HCT116 (cell line): ENCODE measurements around the gene MCRIP2. TPM values are rescaled to one million over a fixed set of nuclear protein-coding genes. Genes with fewer than 3 reads are reported as not detected.

ENCODE experiments used
- ATAC-seq: fragments of 200-7000 bp; cut with Tn5 transposase; 2 replicates; pipeline ENCODE4 v1.9.1; 2020; ENCODE audit warnings: mild to moderate bottlenecking, moderate library complexity
- BruUV-seq: library from RNA; stranded (reverse); fragments of 400-500 nt; replicated peaks from 2 replicates; lab custom pipeline; 2021; lab: Mats Ljungman, UMichigan
- CTCF ChIA-PET: fragments of 300-600 bp; sonication (Branson Sonifier 250); formaldehyde crosslinking; loops from one replicate; lab custom pipeline; 2021; ENCODE audit warnings: antibody characterized with exemption; lab: Charles Lee
- POLR2A ChIA-PET: fragments of 300-600, 350-600 bp; sonication (Branson Sonifier 250); formaldehyde crosslinking; loops from one replicate; lab custom pipeline; 2021; ENCODE audit warnings: antibody characterized with exemption; lab: Charles Lee
- RAD21 ChIA-PET, 2 experiments: fragments of 300-600 bp; sonication (Branson Sonifier 250); formaldehyde crosslinking; loops; one replicate each; lab custom pipeline; 2023; ENCODE audit warnings: low total read pairs in 2 of 2; ENCODE audit not compliant: uncharacterized antibody in 2 of 2, unreplicated experiment in 2 of 2, low non-redundant PET in 1 of 2; lab: Charles Lee
- DNase-seq: peaks from one replicate; pipeline ENCODE4 v3.0.0-alpha.2; 2010; ENCODE audit warnings: low read depth, low spot score
- H2AFZ ChIP-seq: fragments of 200-600 bp; shearing (Covaris generic), sonication (generic); 2 replicates; pipeline ENCODE4 v1.6.1; 2017; ENCODE audit warnings: low read depth, mixed run types, mixed read lengths, antibody characterized with exemption, low read length; ENCODE audit not compliant: poor library complexity, severe bottlenecking
- H3K27ac ChIP-seq: 2 replicates; pipeline ENCODE4 v1.5.1; 2012; ENCODE audit warnings: low read depth, low read length
- H3K27me3 ChIP-seq: fragments of 200-600 bp; sonication (generic); 2 replicates; pipeline ENCODE4 v1.6.1; 2016; ENCODE audit warnings: mixed run types, low read length, mixed read lengths; ENCODE audit not compliant: insufficient read depth
- H3K36me3 ChIP-seq, 2 experiments: fragments of 200-500 bp in 1 of 2; fragments of 200-600 bp in 1 of 2; sonication (Bioruptor generic) in 1 of 2; sonication (generic) in 1 of 2; 2 replicates each; pipeline versions ENCODE4 v1.5.1 to v1.6.1; 2014 to 2016; ENCODE audit warnings: low read length in 2 of 2, inconsistent platforms in 1 of 2, mixed read lengths in 1 of 2, mixed run types in 1 of 2; ENCODE audit not compliant: insufficient read depth in 2 of 2, control insufficient read depth in 1 of 2
- H3K4me1 ChIP-seq, 2 experiments: fragments of 200-600 bp in 1 of 2; sonication (generic) in 1 of 2; 2 replicates each; pipeline versions ENCODE4 v1.5.1 to v1.6.1; 2012 to 2017; ENCODE audit warnings: low read length in 2 of 2, inconsistent platforms in 1 of 2, mild to moderate bottlenecking in 1 of 2, mixed read lengths in 1 of 2, mixed run types in 1 of 2, moderate library complexity in 1 of 2; ENCODE audit not compliant: insufficient read depth in 2 of 2, control insufficient read depth in 1 of 2
- H3K4me2 ChIP-seq: fragments of 200-600 bp; sonication (generic); 2 replicates; pipeline ENCODE4 v1.6.1; 2017; ENCODE audit warnings: mixed run types, low read length, mixed read lengths
- H3K4me3 ChIP-seq, 2 experiments: fragments of 200-600 bp in 1 of 2; sonication (generic) in 1 of 2; replicated peaks in 1 of 2; 2 replicates each; pipeline ENCODE4 v1.5.1; 2011 to 2016; ENCODE audit warnings: low read length in 2 of 2, control low read depth in 1 of 2, low read depth in 1 of 2, mild to moderate bottlenecking in 1 of 2, mixed read lengths in 1 of 2, mixed run types in 1 of 2
- H3K79me2 ChIP-seq: fragments of 200-600 bp; sonication (generic); 2 replicates; pipeline ENCODE4 v1.6.1; 2017; ENCODE audit warnings: mild to moderate bottlenecking, mixed run types, low read length, moderate library complexity, mixed read lengths; ENCODE audit not compliant: insufficient read depth
- H3K9ac ChIP-seq: fragments of 200-600 bp; sonication (generic); 2 replicates; pipeline ENCODE4 v1.6.1; 2016; ENCODE audit warnings: low read length, mixed read lengths
- H3K9me2 ChIP-seq: fragments of 200-600 bp; sonication (generic), shearing (Covaris generic); 2 replicates; pipeline ENCODE4 v1.6.1; 2017; ENCODE audit warnings: mixed run types, mild to moderate bottlenecking, moderate library complexity; ENCODE audit not compliant: insufficient read depth
- H3K9me3 ChIP-seq, 2 experiments: fragments of 200-500 bp in 1 of 2; fragments of 200-600 bp in 1 of 2; sonication (Bioruptor generic) in 1 of 2; sonication (generic) in 1 of 2; 2 replicates each; pipeline ENCODE4 v1.6.1; 2014 to 2017; ENCODE audit warnings: low read length in 2 of 2, mixed read lengths in 2 of 2, inconsistent platforms in 1 of 2, low read depth in 1 of 2, mild to moderate bottlenecking in 1 of 2, mixed run types in 1 of 2, moderate library complexity in 1 of 2; ENCODE audit not compliant: control insufficient read depth in 1 of 2, insufficient read depth in 1 of 2
- H4K20me1 ChIP-seq: fragments of 200-600 bp; sonication (generic), shearing (Covaris generic); 2 replicates; pipeline ENCODE4 v1.6.1; 2017; ENCODE audit warnings: mixed run types, mild to moderate bottlenecking, moderate library complexity; ENCODE audit not compliant: insufficient read depth
- CBX3 ChIP-seq: IDR thresholded peaks from 2 replicates; pipeline ENCODE4 v1.6.1; 2012; ENCODE audit warnings: low read depth
- EGR1 ChIP-seq: IDR thresholded peaks from 2 replicates; pipeline ENCODE4 v1.6.1; 2012; ENCODE audit warnings: low read depth
- EZH2phosphoT487 ChIP-seq: fragments of 200-600 bp; IDR thresholded peaks from 2 replicates; pipeline ENCODE4 v1.6.1; 2018; ENCODE audit warnings: antibody characterized with exemption, borderline replicate concordance
- FOSL1 ChIP-seq: IDR thresholded peaks from 2 replicates; pipeline ENCODE4 v1.6.1; 2012; ENCODE audit warnings: low read depth
- JUND ChIP-seq: IDR thresholded peaks from 2 replicates; pipeline ENCODE4 v1.6.1; 2012
- RAD21 ChIP-seq: IDR thresholded peaks from 2 replicates; pipeline ENCODE4 v1.6.1; 2012; ENCODE audit warnings: low read depth, mild to moderate bottlenecking
- SIN3A ChIP-seq: IDR thresholded peaks from 2 replicates; pipeline ENCODE4 v1.6.1; 2012; ENCODE audit warnings: low read depth
- ZFX ChIP-seq: fragments of 450-650 bp; IDR thresholded peaks from 2 replicates; pipeline ENCODE4 v1.6.1; 2017
- intact Hi-C: fragments of 100-400 bp; cut with micrococcal nuclease; formaldehyde crosslinking; loops from 2 replicates; pipeline ENCODE4 v1.10.0; 2022
- total RNA-seq: library from RNA; stranded (reverse); gene quantifications from one replicate; pipeline ENCODE4 v1.2.1, GENCODE V29; 2021; ENCODE audit not compliant: unreplicated experiment
- TF ChIP-seq, protein P1 (sequence below): IDR thresholded peaks from 2 replicates; pipeline ENCODE4 v1.6.1; 2011; ENCODE audit warnings: mild to moderate bottlenecking, low read length, moderate library complexity; ENCODE audit not compliant: insufficient replicate concordance; ENCODE audit errors: extremely low read depth
- TF ChIP-seq, protein P2 (sequence below): IDR thresholded peaks from 2 replicates; pipeline ENCODE4 v1.6.1; 2012; ENCODE audit warnings: low read depth

MCRIP2 gene
- total RNA-seq, 1 experiment from 2014 or later: 34.9 TPM

DNA sequence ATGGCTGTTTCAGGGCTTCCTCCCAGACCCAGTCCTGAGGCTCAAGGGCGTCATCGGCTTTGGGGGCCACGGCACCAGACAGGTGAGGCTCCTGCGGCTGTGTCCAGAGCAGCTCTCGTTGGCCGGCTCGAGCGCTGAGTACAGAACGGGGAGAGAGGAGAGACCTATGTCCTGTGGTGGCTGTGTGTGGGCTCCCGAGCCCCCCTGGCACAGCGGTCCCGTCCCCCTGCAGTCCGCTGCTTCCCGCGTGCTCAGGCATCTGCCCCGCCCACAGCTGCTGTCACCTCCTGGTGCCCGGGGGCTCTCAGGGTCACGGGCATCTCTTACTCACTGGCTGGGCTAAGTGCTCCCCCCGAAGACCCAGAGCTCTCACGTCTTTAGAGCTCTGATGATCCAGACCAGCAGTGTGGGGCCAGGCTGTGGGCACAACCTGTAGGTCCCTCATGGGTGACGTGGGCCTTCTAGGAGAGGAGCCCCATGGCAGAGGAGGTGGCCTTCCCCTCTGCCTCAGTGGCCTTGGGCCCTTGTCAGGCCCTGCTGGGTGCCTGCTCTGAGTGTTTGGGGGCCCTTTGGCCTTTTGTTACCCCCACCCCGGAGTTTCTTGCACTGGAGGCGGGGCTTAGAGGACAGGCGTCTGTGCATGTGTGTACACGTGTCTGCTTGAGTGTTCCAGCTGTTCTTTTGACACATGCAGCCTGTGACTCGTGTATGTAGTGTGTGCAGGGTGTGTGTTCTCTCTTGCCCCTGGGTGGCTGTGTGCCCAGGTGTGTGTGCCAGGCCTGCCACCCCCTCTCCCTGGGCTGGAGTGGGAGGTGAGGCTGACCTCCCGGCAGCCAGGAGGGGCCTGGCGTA is 11.1 kb downstream of the MCRIP2 start:
- POLR2A ChIA-PET: no interaction called here
- Histone ChIP-seq H3K36me3 (no peaks in the 10 kb centered on the region), H3K9me2 (no peaks in the 10 kb centered on the region), H3K27ac (no peak overlapping the region)
- intact Hi-C loops: no loop called here
- RAD21 ChIA-PET: no interaction called here
- TF ChIP-seq ZFX: no peak
- no peak for TF ChIP-seq EGR1
- TF ChIP-seq, protein P1, sequence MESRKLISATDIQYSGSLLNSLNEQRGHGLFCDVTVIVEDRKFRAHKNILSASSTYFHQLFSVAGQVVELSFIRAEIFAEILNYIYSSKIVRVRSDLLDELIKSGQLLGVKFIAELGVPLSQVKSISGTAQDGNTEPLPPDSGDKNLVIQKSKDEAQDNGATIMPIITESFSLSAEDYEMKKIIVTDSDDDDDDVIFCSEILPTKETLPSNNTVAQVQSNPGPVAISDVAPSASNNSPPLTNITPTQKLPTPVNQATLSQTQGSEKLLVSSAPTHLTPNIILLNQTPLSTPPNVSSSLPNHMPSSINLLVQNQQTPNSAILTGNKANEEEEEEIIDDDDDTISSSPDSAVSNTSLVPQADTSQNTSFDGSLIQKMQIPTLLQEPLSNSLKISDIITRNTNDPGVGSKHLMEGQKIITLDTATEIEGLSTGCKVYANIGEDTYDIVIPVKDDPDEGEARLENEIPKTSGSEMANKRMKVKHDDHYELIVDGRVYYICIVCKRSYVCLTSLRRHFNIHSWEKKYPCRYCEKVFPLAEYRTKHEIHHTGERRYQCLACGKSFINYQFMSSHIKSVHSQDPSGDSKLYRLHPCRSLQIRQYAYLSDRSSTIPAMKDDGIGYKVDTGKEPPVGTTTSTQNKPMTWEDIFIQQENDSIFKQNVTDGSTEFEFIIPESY: no peak
- TF ChIP-seq CBX3: no peak
- no peak for TF ChIP-seq EZH2phosphoT487
- TF ChIP-seq SIN3A: no peak
- TF ChIP-seq FOSL1: no peak
- TF ChIP-seq, protein P2, sequence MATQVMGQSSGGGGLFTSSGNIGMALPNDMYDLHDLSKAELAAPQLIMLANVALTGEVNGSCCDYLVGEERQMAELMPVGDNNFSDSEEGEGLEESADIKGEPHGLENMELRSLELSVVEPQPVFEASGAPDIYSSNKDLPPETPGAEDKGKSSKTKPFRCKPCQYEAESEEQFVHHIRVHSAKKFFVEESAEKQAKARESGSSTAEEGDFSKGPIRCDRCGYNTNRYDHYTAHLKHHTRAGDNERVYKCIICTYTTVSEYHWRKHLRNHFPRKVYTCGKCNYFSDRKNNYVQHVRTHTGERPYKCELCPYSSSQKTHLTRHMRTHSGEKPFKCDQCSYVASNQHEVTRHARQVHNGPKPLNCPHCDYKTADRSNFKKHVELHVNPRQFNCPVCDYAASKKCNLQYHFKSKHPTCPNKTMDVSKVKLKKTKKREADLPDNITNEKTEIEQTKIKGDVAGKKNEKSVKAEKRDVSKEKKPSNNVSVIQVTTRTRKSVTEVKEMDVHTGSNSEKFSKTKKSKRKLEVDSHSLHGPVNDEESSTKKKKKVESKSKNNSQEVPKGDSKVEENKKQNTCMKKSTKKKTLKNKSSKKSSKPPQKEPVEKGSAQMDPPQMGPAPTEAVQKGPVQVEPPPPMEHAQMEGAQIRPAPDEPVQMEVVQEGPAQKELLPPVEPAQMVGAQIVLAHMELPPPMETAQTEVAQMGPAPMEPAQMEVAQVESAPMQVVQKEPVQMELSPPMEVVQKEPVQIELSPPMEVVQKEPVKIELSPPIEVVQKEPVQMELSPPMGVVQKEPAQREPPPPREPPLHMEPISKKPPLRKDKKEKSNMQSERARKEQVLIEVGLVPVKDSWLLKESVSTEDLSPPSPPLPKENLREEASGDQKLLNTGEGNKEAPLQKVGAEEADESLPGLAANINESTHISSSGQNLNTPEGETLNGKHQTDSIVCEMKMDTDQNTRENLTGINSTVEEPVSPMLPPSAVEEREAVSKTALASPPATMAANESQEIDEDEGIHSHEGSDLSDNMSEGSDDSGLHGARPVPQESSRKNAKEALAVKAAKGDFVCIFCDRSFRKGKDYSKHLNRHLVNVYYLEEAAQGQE: no peak
- no peak for TF ChIP-seq RAD21
- TF ChIP-seq JUND: no peak
- TF ChIP-seq, all 23 proteins: peak for 0
- CTCF ChIA-PET: interaction anchor here (1.0 kb wide), 1 partner anchor 32 kb away, joined by 3 read pairs; the partner anchor contains the start of gene JMJD8
- H4K20me1 ChIP-seq: no peaks in the 10 kb centered on the region
- no peak overlapping the region for H2AFZ ChIP-seq
- BruUV-seq: no TSS peak
- H3K9ac ChIP-seq: no peak overlapping the region
- ATAC-seq (no peak), DNase-seq (no peak)
- no peaks in the 10 kb centered on the region for H3K27me3 ChIP-seq
- peaks cover 5 to 18% of the 10 kb centered on the region in 2 experiments; a peak in 2 of 4 replicates for H3K4me1 ChIP-seq
- no peaks in the 10 kb centered on the region for H3K9me3 ChIP-seq
- H3K79me2 ChIP-seq: peaks cover 17% of the 10 kb centered on the region
- H3K4me2 ChIP-seq: no peak overlapping the region
- no peak overlapping the region for H3K4me3 ChIP-seq
